ENCODE measurements around the gene ZNF230.

Gene ZNF230

DNA sequence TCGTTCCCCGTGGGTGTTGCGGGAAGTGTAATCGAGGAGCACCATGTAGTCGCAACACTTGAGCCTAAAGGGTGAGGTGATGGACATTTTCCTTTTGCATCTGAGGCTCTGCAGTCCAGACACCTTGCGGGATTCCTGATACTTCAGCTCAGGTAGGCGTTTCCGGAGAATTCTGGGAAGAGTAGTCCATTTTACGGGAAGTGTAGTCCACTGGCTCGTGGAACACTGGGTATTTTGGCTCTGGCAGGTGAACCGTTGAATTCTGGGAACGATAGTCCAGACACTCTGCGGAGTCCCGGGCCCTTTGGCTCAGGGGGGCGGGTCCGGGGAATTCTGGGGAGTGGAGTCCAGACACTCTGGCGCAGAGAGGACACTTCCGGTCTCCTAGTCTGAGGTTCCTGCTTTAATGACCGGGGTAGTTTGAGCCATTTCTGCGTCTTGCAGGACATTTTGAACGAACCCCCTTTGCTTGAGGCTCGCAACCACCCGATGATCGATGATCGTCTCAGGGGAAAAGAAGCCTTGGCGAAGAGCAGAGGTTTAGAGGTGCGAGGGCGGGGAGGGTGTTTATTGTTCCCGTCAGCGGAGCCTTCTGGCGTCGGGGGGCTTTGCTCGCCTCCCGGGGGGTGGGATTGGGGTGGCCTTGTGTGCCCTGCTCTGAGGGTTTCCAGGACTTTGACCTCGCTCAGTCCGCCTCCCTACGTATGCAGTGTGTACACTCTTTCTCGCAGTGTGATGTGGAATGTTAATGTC is 49.1 kb downstream of the ZNF230 start, which contains the start of gene ZNF223 (continued):
- peak; percentile 59; the same call in 1 of the 2 replicates for TF ChIP-seq ZNF24 (tag by site-specific recombination; IDR thresholded peaks at IDR 0.05)
- TF ChIP-seq KLF9 (tag by site-specific recombination; IDR thresholded peaks at IDR 0.05; ENCODE audit: low read depth) = peak; percentile 88
- peak; percentile 80 for TF ChIP-seq YY1 (tag by site-specific recombination; IDR thresholded peaks at IDR 0.05)
- TF ChIP-seq, protein P1, sequence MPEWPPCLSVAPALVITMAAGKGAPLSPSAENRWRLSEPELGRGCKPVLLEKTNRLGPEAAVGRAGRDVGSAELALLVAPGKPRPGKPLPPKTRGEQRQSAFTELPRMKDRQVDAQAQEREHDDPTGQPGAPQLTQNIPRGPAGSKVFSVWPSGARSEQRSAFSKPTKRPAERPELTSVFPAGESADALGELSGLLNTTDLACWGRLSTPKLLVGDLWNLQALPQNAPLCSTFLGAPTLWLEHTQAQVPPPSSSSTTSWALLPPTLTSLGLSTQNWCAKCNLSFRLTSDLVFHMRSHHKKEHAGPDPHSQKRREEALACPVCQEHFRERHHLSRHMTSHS (tag by site-specific recombination; IDR thresholded peaks at IDR 0.05) = no peak
- TF ChIP-seq ZNF843 (tag by site-specific recombination; IDR thresholded peaks at IDR 0.05) = no peak; the same call in 1 of the 2 replicates
- TF ChIP-seq, protein P2, sequence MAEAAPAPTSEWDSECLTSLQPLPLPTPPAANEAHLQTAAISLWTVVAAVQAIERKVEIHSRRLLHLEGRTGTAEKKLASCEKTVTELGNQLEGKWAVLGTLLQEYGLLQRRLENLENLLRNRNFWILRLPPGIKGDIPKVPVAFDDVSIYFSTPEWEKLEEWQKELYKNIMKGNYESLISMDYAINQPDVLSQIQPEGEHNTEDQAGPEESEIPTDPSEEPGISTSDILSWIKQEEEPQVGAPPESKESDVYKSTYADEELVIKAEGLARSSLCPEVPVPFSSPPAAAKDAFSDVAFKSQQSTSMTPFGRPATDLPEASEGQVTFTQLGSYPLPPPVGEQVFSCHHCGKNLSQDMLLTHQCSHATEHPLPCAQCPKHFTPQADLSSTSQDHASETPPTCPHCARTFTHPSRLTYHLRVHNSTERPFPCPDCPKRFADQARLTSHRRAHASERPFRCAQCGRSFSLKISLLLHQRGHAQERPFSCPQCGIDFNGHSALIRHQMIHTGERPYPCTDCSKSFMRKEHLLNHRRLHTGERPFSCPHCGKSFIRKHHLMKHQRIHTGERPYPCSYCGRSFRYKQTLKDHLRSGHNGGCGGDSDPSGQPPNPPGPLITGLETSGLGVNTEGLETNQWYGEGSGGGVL (tag by site-specific recombination; IDR thresholded peaks at IDR 0.05) = no peak
- 0 out of 2 replicates have a peak, but pooled peaks have one; percentile 67 for TF ChIP-seq ZNF416 (tag by site-specific recombination; IDR thresholded peaks at IDR 0.05)
- 0 out of 2 replicates have a peak, but pooled peaks have one; percentile 57 for TF ChIP-seq ZBTB7A (tag by site-specific recombination; IDR thresholded peaks at IDR 0.05; ENCODE audit: low read depth)
- no peak for TF ChIP-seq MYNN (tag by site-specific recombination; IDR thresholded peaks at IDR 0.05; ENCODE audit: borderline replicate concordance)
- TF ChIP-seq GLI2 (tag by site-specific recombination; IDR thresholded peaks at IDR 0.05; ENCODE audit: borderline replicate concordance, low read depth) = no peak
- TF ChIP-seq, protein P3, sequence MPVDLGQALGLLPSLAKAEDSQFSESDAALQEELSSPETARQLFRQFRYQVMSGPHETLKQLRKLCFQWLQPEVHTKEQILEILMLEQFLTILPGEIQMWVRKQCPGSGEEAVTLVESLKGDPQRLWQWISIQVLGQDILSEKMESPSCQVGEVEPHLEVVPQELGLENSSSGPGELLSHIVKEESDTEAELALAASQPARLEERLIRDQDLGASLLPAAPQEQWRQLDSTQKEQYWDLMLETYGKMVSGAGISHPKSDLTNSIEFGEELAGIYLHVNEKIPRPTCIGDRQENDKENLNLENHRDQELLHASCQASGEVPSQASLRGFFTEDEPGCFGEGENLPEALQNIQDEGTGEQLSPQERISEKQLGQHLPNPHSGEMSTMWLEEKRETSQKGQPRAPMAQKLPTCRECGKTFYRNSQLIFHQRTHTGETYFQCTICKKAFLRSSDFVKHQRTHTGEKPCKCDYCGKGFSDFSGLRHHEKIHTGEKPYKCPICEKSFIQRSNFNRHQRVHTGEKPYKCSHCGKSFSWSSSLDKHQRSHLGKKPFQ (tag by site-specific recombination; IDR thresholded peaks at IDR 0.05) = no peak; the same call in none of the 2 replicates
- no peak for TF ChIP-seq ZNF837 (tag by site-specific recombination; IDR thresholded peaks at IDR 0.05)
- 0 out of 2 replicates have a peak, but pooled peaks have one; percentile 7 for TF ChIP-seq ZNF664 (tag by site-specific recombination; IDR thresholded peaks at IDR 0.05)
- TF ChIP-seq ZNF707 (tag by site-specific recombination; IDR thresholded peaks at IDR 0.05) = no peak
- TF ChIP-seq KLF1 (tag by site-specific recombination; IDR thresholded peaks at IDR 0.05) = 0 out of 2 replicates have a peak, but pooled peaks have one; percentile 11
- no peak for TF ChIP-seq ZNF585B (tag by site-specific recombination; IDR thresholded peaks at IDR 0.05)
- no peak for TF ChIP-seq ZNF555 (tag by site-specific recombination; conservative IDR thresholded peaks at IDR 0.05)
- TF ChIP-seq ZNF302 (tag by site-specific recombination; IDR thresholded peaks at IDR 0.05; ENCODE audit: low read depth) = no peak
- no peak for TF ChIP-seq ZNF747 (tag by site-specific recombination; IDR thresholded peaks at IDR 0.05)
- TF ChIP-seq, protein P4, sequence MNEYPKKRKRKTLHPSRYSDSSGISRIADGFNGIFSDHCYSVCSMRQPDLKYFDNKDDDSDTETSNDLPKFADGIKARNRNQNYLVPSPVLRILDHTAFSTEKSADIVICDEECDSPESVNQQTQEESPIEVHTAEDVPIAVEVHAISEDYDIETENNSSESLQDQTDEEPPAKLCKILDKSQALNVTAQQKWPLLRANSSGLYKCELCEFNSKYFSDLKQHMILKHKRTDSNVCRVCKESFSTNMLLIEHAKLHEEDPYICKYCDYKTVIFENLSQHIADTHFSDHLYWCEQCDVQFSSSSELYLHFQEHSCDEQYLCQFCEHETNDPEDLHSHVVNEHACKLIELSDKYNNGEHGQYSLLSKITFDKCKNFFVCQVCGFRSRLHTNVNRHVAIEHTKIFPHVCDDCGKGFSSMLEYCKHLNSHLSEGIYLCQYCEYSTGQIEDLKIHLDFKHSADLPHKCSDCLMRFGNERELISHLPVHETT (tag by site-specific recombination; IDR thresholded peaks at IDR 0.05) = peak; percentile 81
- TF ChIP-seq, protein P5, sequence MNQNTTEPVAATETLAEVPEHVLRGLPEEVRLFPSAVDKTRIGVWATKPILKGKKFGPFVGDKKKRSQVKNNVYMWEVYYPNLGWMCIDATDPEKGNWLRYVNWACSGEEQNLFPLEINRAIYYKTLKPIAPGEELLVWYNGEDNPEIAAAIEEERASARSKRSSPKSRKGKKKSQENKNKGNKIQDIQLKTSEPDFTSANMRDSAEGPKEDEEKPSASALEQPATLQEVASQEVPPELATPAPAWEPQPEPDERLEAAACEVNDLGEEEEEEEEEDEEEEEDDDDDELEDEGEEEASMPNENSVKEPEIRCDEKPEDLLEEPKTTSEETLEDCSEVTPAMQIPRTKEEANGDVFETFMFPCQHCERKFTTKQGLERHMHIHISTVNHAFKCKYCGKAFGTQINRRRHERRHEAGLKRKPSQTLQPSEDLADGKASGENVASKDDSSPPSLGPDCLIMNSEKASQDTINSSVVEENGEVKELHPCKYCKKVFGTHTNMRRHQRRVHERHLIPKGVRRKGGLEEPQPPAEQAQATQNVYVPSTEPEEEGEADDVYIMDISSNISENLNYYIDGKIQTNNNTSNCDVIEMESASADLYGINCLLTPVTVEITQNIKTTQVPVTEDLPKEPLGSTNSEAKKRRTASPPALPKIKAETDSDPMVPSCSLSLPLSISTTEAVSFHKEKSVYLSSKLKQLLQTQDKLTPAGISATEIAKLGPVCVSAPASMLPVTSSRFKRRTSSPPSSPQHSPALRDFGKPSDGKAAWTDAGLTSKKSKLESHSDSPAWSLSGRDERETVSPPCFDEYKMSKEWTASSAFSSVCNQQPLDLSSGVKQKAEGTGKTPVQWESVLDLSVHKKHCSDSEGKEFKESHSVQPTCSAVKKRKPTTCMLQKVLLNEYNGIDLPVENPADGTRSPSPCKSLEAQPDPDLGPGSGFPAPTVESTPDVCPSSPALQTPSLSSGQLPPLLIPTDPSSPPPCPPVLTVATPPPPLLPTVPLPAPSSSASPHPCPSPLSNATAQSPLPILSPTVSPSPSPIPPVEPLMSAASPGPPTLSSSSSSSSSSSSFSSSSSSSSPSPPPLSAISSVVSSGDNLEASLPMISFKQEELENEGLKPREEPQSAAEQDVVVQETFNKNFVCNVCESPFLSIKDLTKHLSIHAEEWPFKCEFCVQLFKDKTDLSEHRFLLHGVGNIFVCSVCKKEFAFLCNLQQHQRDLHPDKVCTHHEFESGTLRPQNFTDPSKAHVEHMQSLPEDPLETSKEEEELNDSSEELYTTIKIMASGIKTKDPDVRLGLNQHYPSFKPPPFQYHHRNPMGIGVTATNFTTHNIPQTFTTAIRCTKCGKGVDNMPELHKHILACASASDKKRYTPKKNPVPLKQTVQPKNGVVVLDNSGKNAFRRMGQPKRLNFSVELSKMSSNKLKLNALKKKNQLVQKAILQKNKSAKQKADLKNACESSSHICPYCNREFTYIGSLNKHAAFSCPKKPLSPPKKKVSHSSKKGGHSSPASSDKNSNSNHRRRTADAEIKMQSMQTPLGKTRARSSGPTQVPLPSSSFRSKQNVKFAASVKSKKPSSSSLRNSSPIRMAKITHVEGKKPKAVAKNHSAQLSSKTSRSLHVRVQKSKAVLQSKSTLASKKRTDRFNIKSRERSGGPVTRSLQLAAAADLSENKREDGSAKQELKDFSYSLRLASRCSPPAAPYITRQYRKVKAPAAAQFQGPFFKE (tag by site-specific recombination; IDR thresholded peaks at IDR 0.05; ENCODE audit: borderline replicate concordance) = no peak
- 0 out of 2 replicates have a peak, but pooled peaks have one; percentile 20 for TF ChIP-seq ZNF792 (tag by site-specific recombination; IDR thresholded peaks at IDR 0.05)
- peak; percentile 76 for TF ChIP-seq ZNF629 (tag by site-specific recombination; IDR thresholded peaks at IDR 0.05)
- no peak for TF ChIP-seq ZNF140 (tag by site-specific recombination; IDR thresholded peaks at IDR 0.05)
- TF ChIP-seq ZNF121 (tag by site-specific recombination; IDR thresholded peaks at IDR 0.05) = no peak
- no peak for TF ChIP-seq ZBTB1 (tag by site-specific recombination; IDR thresholded peaks at IDR 0.05)
- no peak for TF ChIP-seq ZSCAN23 (tag by site-specific recombination; IDR thresholded peaks at IDR 0.05)
- no peak for TF ChIP-seq GLI4 (tag by site-specific recombination; IDR thresholded peaks at IDR 0.05)
